Gastrocnemius medialis (tissue), 4 donors: ENCODE data around the gene SH2D5.

ENCODE experiments used
- CTCF ChIP-seq, 5 experiments: fragments of 450-650 bp in 3 of 5; fragments of 200-600 bp in 2 of 5; sonication (generic) in 2 of 5; IDR thresholded peaks in 4 of 5; conservative IDR thresholded peaks in 1 of 5; 1 replicate in 4 of 5; 2 replicates in 1 of 5; pipeline ENCODE4 v1.5.1; 2016 to 2019; ENCODE audit warnings: antibody characterized with exemption in 5 of 5, mild to moderate bottlenecking in 3 of 5, moderate library complexity in 3 of 5
- POLR2A ChIP-seq, 2 donors: fragments of 450-650 bp; IDR thresholded peaks; one replicate each; pipeline ENCODE4 v1.6.1; 2017; ENCODE audit warnings: antibody characterized with exemption in 2 of 2, mild to moderate bottlenecking in 2 of 2, moderate library complexity in 2 of 2

- TF ChIP-seq CTCF (IDR thresholded peaks at IDR 0.05 in 4 of 5, conservative IDR thresholded peaks at IDR 0.05 in 1 of 5) = no peak
- TF ChIP-seq POLR2A (IDR thresholded peaks at IDR 0.05) = no peak
Measured at GRCh38 chr1:20709868-20710267, 22.6 kb downstream of the SH2D5 start.
